ENCODE measurements around the gene COQ9.

COQ9 gene

GRCh38 chr16:57411362-57411976 is 35.8 kb upstream of the COQ9 start:
- H3K4me3 ChIP-seq (replicated peaks; ENCODE audit: insufficient read depth, low read length), result no peak overlapping the region
- no peaks in the 10 kb centered on the region for H3K27me3 ChIP-seq (ENCODE audit: insufficient read depth, poor library complexity, severe bottlenecking)
- DNase-seq (ENCODE audit: low read depth in 1 of 2, low spot score in 1 of 2), result no peak

GRCh38 chr16:57412584-57412983 is 34.7 kb upstream of the COQ9 start:
- TF ChIP-seq POLR2AphosphoS5 (IDR thresholded peaks at IDR 0.05; ENCODE audit: low read depth) (no peak), SPI1 (IDR thresholded peaks at IDR 0.05; ENCODE audit: borderline replicate concordance, low read depth) (no peak), GABPA (IDR thresholded peaks at IDR 0.05; ENCODE audit: low read depth) (no peak), REST (IDR thresholded peaks at IDR 0.05; ENCODE audit: insufficient replicate concordance, low read depth) (no peak), CTCF (IDR thresholded peaks at IDR 0.05; ENCODE audit: insufficient read depth, low read length) (no peak)
- Histone ChIP-seq H3K27ac (replicated peaks) (no peak overlapping the region), H3K27me3 (ENCODE audit: insufficient read depth, poor library complexity, severe bottlenecking) (no peaks in the 10 kb centered on the region), H3K4me3 (replicated peaks; ENCODE audit: insufficient read depth, low read length) (no peak overlapping the region)
- DNase-seq (ENCODE audit: low read depth in 1 of 2, low spot score in 1 of 2), result no peak

More at GRCh38 chr16:57411362-57411976, 35.8 kb upstream of the COQ9 start:
- TF ChIP-seq CTCF (IDR thresholded peaks at IDR 0.05; ENCODE audit: insufficient read depth, low read length) (no peak), POLR2AphosphoS5 (IDR thresholded peaks at IDR 0.05; ENCODE audit: low read depth) (no peak), GABPA (IDR thresholded peaks at IDR 0.05; ENCODE audit: low read depth) (no peak), REST (IDR thresholded peaks at IDR 0.05; ENCODE audit: insufficient replicate concordance, low read depth) (no peak), SPI1 (IDR thresholded peaks at IDR 0.05; ENCODE audit: borderline replicate concordance, low read depth) (no peak)
- H3K27ac ChIP-seq (replicated peaks), result no peak overlapping the region

GRCh38 chr16:57413301-57413730 is 34.0 kb upstream of the COQ9 start:
- no peak overlapping the region for H3K4me3 ChIP-seq (replicated peaks; ENCODE audit: insufficient read depth, low read length)
- H3K27me3 ChIP-seq (ENCODE audit: insufficient read depth, poor library complexity, severe bottlenecking), result no peaks in the 10 kb centered on the region
- TF ChIP-seq GABPA (IDR thresholded peaks at IDR 0.05; ENCODE audit: low read depth) (no peak), SPI1 (IDR thresholded peaks at IDR 0.05; ENCODE audit: borderline replicate concordance, low read depth) (no peak), POLR2AphosphoS5 (IDR thresholded peaks at IDR 0.05; ENCODE audit: low read depth) (no peak), REST (IDR thresholded peaks at IDR 0.05; ENCODE audit: insufficient replicate concordance, low read depth) (no peak), CTCF (IDR thresholded peaks at IDR 0.05; ENCODE audit: insufficient read depth, low read length) (no peak)
- no peak for DNase-seq (ENCODE audit: low read depth in 1 of 2, low spot score in 1 of 2)
- H3K27ac ChIP-seq (replicated peaks), result no peak overlapping the region

All from HL-60 (cell line).